Nephron progenitor cell (in vitro differentiated cells): ENCODE data around the gene EXOC3.

ENCODE experiments used
- DNase-seq: peaks from one replicate; pipeline ENCODE4 v3.0.0; 2021
- H3K27ac Mint-ChIP-seq: 2 replicates; pipeline ENCODE4 v1.8.0; 2021; ENCODE audit warnings: mild to moderate bottlenecking, moderate library complexity, mixed read lengths
- H3K27me3 Mint-ChIP-seq: 2 replicates; pipeline ENCODE4 v1.8.0; 2021; ENCODE audit warnings: mild to moderate bottlenecking, low read depth, mixed read lengths; ENCODE audit not compliant: poor library complexity
- H3K36me3 Mint-ChIP-seq: 2 replicates; pipeline ENCODE4 v1.8.0; 2021; ENCODE audit warnings: low read depth, mixed read lengths
- H3K4me1 Mint-ChIP-seq: 2 replicates; pipeline ENCODE4 v1.8.0; 2021; ENCODE audit warnings: mixed read lengths
- H3K4me3 Mint-ChIP-seq: 2 replicates; pipeline ENCODE4 v1.8.0; 2021; ENCODE audit warnings: mild to moderate bottlenecking, moderate library complexity, mixed read lengths
- H3K9me3 Mint-ChIP-seq: 2 replicates; pipeline ENCODE4 v1.8.0; 2021; ENCODE audit warnings: mild to moderate bottlenecking, moderate library complexity, mixed read lengths
- CTCF ChIP-seq: fragments of 200-600 bp; sonication (generic); IDR thresholded peaks from 2 replicates; pipeline ENCODE4 v1.5.0; 2021; ENCODE audit warnings: antibody characterized with exemption

Gene EXOC3

GRCh38 chr5:497090-497700 is 54.2 kb downstream of the EXOC3 start:
- Mint-ChIP-seq H3K9me3 (peaks cover under 1% of the 10 kb centered on the region), H3K27me3 (peaks cover 93% of the 10 kb centered on the region), H3K4me3 (no peak overlapping the region), H3K36me3 (no peaks in the 10 kb centered on the region), H3K4me1 (peaks cover 31% of the 10 kb centered on the region), H3K27ac (no peak overlapping the region)
- peak; percentile 2 for DNase-seq
- no peak for TF ChIP-seq CTCF

GRCh38 chr5:497871-498509 is 55.0 kb downstream of the EXOC3 start:
- peak; percentile 4 for DNase-seq
- H3K4me3 Mint-ChIP-seq: no peak overlapping the region
- no peak for TF ChIP-seq CTCF
- H3K27me3 Mint-ChIP-seq: peaks cover 93% of the 10 kb centered on the region
- H3K27ac Mint-ChIP-seq: no peak overlapping the region
- H3K36me3 Mint-ChIP-seq: no peaks in the 10 kb centered on the region
- H3K4me1 Mint-ChIP-seq: peaks cover 29% of the 10 kb centered on the region
- H3K9me3 Mint-ChIP-seq: peaks cover 3% of the 10 kb centered on the region

- no peak overlapping the region for H3K27ac Mint-ChIP-seq
- no peak overlapping the region for H3K4me3 Mint-ChIP-seq
- H3K27me3 Mint-ChIP-seq: peaks cover 93% of the 10 kb centered on the region
- no peaks in the 10 kb centered on the region for H3K36me3 Mint-ChIP-seq
- peaks cover 3% of the 10 kb centered on the region for H3K9me3 Mint-ChIP-seq
- TF ChIP-seq CTCF: no peak
- peak; percentile 4 for DNase-seq
- peaks cover 26% of the 10 kb centered on the region for H3K4me1 Mint-ChIP-seq
Observed at GRCh38 chr5:499233-500209, 56.5 kb downstream of the EXOC3 start.

- peak; percentile 1 for DNase-seq
- peaks cover 89% of the 10 kb centered on the region for H3K27me3 Mint-ChIP-seq
- no peaks in the 10 kb centered on the region for H3K36me3 Mint-ChIP-seq
- peaks cover 3% of the 10 kb centered on the region for H3K9me3 Mint-ChIP-seq
- no peak overlapping the region for H3K4me3 Mint-ChIP-seq
- TF ChIP-seq CTCF: no peak
- H3K27ac Mint-ChIP-seq: no peak overlapping the region
- H3K4me1 Mint-ChIP-seq: peaks cover 26% of the 10 kb centered on the region
Observed at GRCh38 chr5:500491-500890, 57.5 kb downstream of the EXOC3 start.

- DNase-seq: peak; percentile 6
- peaks cover 89% of the 10 kb centered on the region for H3K27me3 Mint-ChIP-seq
- H3K36me3 Mint-ChIP-seq: no peaks in the 10 kb centered on the region
- no peak for TF ChIP-seq CTCF
- no peak overlapping the region for H3K27ac Mint-ChIP-seq
- no peak overlapping the region for H3K4me3 Mint-ChIP-seq
- peaks cover 3% of the 10 kb centered on the region for H3K9me3 Mint-ChIP-seq
- H3K4me1 Mint-ChIP-seq: peaks cover 22% of the 10 kb centered on the region
Observed at GRCh38 chr5:501105-501830, 58.3 kb downstream of the EXOC3 start.
